Measurements from ENCODE around the gene EMP3. TPM values are rescaled to one million over a fixed set of nuclear protein-coding genes. Genes with fewer than 3 reads are reported as not detected.

Gene EMP3
- total RNA-seq, 2 donors from 2014 or later: 5.9 to 38.6 TPM

DNA sequence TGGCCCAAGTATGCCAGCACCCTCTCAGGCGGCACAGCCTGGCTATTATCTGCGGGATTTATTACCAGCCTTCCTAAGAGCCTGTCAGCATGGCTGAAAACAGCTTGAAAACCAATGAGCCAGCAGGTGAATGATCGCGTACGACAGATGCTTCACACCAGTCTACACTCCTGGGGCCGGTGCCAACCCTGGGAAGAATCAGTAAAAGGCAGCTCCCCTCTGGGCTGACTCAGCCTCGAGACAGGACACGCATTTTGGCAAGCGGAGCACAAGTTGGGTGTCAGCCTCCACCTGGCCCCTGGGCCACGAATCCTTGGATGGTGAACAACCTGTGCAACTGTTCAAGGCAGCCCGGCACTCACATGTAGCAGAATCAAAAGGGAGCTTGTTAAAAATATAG is 15.6 kb downstream of the EMP3 start:
- intact Hi-C loops (cut with DNase I): no loop called here
- 62% methylated on average over 11 of the region's 11 CpGs for WGBS

GRCh38 chr19:48341515-48342413 is 16.4 kb downstream of the EMP3 start:
- Histone ChIP-seq H3K4me3 (no peak overlapping the region), H3K27ac (no peak overlapping the region), H3K27me3 (replicated peaks; ENCODE audit: insufficient read depth) (no peaks in the 10 kb centered on the region), H3K36me3 (no peaks in the 10 kb centered on the region), H3K4me1 (replicated peaks) (no peaks in the 10 kb centered on the region), H3K9me3 (no peaks in the 10 kb centered on the region)
- intact Hi-C loops (cut with DNase I): no loop called here
- no peak for DNase-seq (ENCODE audit: low spot score)
- TF ChIP-seq POLR2AphosphoS5 (IDR thresholded peaks at IDR 0.05): no peak
- TF ChIP-seq POLR2A (IDR thresholded peaks at IDR 0.05): no peak
- TF ChIP-seq, protein P1, sequence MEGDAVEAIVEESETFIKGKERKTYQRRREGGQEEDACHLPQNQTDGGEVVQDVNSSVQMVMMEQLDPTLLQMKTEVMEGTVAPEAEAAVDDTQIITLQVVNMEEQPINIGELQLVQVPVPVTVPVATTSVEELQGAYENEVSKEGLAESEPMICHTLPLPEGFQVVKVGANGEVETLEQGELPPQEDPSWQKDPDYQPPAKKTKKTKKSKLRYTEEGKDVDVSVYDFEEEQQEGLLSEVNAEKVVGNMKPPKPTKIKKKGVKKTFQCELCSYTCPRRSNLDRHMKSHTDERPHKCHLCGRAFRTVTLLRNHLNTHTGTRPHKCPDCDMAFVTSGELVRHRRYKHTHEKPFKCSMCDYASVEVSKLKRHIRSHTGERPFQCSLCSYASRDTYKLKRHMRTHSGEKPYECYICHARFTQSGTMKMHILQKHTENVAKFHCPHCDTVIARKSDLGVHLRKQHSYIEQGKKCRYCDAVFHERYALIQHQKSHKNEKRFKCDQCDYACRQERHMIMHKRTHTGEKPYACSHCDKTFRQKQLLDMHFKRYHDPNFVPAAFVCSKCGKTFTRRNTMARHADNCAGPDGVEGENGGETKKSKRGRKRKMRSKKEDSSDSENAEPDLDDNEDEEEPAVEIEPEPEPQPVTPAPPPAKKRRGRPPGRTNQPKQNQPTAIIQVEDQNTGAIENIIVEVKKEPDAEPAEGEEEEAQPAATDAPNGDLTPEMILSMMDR (IDR thresholded peaks at IDR 0.05): no peak
- WGBS: 93% methylated on average over 10 of the region's 10 CpGs

More for the DNA sequence above, 15.6 kb downstream of the EMP3 start:
- H3K4me3 ChIP-seq: no peak overlapping the region
- H3K27ac ChIP-seq: no peak overlapping the region
- H3K36me3 ChIP-seq: no peaks in the 10 kb centered on the region
- TF ChIP-seq, protein P1 (IDR thresholded peaks at IDR 0.05): no peak
- no peaks in the 10 kb centered on the region for H3K9me3 ChIP-seq
- DNase-seq (ENCODE audit: low spot score): no peak
- no peaks in the 10 kb centered on the region for H3K4me1 ChIP-seq (replicated peaks)
- no peaks in the 10 kb centered on the region for H3K27me3 ChIP-seq (replicated peaks; ENCODE audit: insufficient read depth)

GRCh38 chr19:48342414-48342738 is 17.0 kb downstream of the EMP3 start:
- intact Hi-C loops (cut with DNase I): no loop called here
- WGBS: 91% methylated on average over 18 of the region's 20 CpGs

GRCh38 chr19:48342841-48343540 is 17.6 kb downstream of the EMP3 start:
- Histone ChIP-seq H3K27ac (no peak overlapping the region), H3K4me1 (replicated peaks) (no peaks in the 10 kb centered on the region), H3K36me3 (no peaks in the 10 kb centered on the region), H3K4me3 (no peak overlapping the region), H3K27me3 (replicated peaks; ENCODE audit: insufficient read depth) (no peaks in the 10 kb centered on the region), H3K9me3 (no peaks in the 10 kb centered on the region)
- DNase-seq (ENCODE audit: low spot score): no peak
- TF ChIP-seq, protein P1 (IDR thresholded peaks at IDR 0.05): no peak
- TF ChIP-seq POLR2AphosphoS5 (IDR thresholded peaks at IDR 0.05) (no peak), POLR2A (IDR thresholded peaks at IDR 0.05) (no peak)
- intact Hi-C loops (cut with DNase I): no loop called here
- WGBS: 96% methylated on average over 23 of the region's 23 CpGs

More at GRCh38 chr19:48342414-48342738, 17.0 kb downstream of the EMP3 start:
- Histone ChIP-seq H3K27ac (no peak overlapping the region), H3K4me1 (replicated peaks) (no peaks in the 10 kb centered on the region), H3K36me3 (no peaks in the 10 kb centered on the region), H3K9me3 (no peaks in the 10 kb centered on the region), H3K27me3 (replicated peaks; ENCODE audit: insufficient read depth) (no peaks in the 10 kb centered on the region), H3K4me3 (no peak overlapping the region)
- TF ChIP-seq POLR2AphosphoS5 (IDR thresholded peaks at IDR 0.05) (no peak), POLR2A (IDR thresholded peaks at IDR 0.05) (no peak)
- TF ChIP-seq, protein P1 (IDR thresholded peaks at IDR 0.05): no peak
- DNase-seq (ENCODE audit: low spot score): no peak
